HG03108 (cell line): ENCODE data around the gene PTPRE.

ENCODE experiments used
- ATAC-seq: cut with Tn5 transposase; IDR thresholded peaks from one replicate; pipeline ENCODE4 v1.9.1; 2021; ENCODE audit warnings: moderate library complexity; ENCODE audit not compliant: unreplicated experiment

The PTPRE gene

DNA sequence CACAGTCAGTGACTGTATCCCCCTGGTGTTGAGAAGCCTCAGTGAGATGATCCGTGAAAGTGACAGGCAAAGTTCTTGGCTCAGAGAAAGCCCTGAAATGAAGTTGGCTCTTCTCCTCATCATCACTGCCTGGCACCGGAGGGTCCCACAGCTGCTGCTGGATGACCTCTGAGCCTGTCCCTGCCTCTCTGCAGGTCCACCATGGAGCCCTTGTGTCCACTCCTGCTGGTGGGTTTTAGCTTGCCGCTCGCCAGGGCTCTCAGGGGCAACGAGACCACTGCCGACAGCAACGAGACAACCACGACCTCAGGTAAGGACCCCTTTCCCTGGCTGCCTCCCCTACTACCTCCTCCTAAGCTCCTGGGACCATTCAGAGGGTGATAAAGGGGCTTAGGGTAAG is 133.8 kb downstream of the PTPRE start:
- ATAC-seq, result no peak

DNA sequence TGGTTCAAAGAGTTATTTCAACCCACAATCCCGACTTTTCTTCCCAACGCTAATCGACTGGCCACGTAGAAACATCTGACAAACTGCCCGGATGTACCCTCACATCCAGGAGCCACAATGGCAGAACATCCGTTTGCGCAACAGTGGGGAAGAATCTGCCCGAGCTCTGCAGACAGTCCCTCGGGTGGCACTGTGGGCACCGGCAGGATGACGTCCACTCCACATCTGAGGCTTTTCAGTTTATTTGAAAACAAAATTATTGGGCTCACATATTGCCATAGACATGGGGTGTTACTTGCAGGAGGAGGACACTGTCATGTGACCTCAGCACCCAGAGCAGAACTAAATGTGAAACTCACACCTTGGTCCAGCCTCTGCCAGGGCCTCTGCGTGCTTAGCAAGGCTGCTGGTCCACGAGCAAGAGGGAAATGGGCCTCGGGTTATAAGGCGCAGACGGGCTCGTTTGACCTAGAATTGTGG is 135.3 kb downstream of the PTPRE start:
- ATAC-seq, result no peak

DNA sequence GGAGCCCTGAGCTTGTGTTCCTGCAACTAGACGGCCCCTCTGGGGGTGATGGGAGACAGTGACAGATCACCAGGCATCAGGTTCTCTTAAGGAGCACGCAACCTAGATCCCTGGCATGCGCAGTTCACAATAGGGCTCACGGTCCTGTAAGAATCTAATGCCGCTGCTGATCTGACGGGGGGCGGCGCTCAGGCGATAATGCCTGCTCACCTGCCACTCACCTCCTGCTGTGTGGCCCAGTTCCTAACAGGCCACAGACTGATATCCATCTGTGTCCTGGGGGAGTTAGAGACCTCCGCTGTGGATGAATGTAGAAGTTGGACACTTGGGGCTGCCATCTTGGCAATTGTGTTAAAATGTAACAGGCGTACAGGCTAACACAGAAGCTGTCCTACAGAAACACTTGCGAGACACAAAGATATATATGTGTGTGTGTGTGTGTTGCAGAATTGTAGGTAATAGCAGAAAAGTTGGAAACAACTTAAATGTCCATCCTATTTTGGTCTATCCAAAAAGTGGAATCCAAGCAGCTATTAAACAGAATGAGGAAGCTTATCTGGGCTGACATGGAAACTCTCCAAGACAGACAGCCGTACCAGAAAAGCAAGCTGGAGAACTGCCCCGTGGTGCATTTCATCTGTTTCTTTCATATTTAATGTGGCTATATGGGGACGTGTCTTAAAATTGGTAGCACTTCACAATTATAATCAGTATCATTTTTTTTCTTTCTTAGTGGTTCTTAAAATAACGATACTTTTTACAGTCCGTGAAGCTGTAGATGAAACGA is 136.5 kb downstream of the PTPRE start:
- no peak for ATAC-seq

DNA sequence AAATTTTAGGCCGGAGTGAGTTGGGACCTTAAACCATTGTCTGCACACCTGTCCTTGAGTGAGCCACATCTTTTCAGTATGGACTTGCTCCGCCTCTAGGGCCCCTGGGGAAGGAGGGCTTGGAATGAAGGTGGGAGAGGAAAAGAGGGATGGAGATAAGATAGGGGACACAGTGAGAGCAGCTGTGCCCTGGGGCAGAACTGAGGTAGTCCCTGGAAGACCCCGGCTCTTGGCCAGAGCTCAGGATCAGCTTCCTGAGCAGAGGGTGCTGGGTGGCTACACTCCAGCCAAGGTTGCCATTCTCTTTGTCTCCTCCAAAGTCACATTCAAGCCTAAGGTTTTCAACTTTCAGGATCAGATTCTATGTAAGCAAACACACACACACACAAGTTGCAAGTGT is 137.3 kb downstream of the PTPRE start:
- ATAC-seq, result no peak

DNA sequence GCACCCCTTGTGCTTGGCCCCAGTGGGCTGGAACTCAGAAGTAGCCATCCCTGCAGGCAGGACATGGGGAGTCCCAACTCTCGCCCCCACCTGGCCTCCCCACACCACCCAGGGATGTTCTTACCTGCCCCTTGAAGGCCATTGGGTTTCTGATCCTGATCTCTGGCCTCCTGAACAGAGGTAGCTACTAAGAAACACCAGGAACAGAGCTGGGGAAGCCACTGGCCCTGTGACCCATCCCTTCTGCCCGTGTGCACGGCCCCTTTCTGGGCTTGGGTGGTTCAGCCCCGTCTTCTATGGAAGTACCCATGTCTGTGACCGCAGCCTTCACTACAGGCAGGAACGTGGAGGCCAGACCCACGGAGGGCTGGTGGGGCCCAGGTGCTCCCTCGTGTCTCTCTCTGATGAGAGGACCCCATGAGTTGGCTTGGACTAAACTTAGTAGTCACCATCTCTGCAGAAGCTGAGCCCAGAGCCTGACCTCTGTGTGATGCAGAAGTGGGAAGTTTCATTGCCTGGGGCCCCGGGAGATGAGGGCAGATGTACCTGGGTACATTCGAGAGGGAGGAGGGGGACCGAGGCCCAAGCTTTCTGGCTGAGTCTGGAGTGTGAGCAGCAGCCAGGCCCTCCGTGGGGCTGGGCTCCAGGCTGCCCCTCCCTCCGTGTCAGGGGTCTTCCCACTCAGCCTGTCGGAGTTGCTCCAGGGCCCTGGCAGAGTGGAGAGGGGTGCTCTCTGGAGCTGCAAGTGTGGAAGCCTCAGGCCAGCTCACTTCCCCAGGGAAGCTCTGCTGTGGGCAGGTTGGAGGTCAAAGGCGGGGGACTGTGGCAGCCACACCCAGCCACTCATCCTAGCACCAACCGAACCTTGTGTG is 138.3 kb downstream of the PTPRE start:
- ATAC-seq, result no peak

DNA sequence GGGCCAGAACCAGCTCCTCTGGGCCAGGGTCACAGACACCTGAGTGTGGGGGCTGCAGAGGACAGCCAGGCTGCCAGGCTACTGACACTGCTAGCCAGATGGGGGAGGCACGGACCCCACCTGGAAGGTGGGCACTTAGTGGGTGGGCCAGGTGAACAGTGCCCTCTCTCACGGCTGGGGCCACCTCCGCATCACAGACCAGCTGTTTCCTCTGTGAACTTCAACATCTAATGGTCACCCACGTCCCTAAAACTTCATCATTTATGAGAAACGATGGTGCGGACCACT is 138.9 kb downstream of the PTPRE start:
- no peak for ATAC-seq

DNA sequence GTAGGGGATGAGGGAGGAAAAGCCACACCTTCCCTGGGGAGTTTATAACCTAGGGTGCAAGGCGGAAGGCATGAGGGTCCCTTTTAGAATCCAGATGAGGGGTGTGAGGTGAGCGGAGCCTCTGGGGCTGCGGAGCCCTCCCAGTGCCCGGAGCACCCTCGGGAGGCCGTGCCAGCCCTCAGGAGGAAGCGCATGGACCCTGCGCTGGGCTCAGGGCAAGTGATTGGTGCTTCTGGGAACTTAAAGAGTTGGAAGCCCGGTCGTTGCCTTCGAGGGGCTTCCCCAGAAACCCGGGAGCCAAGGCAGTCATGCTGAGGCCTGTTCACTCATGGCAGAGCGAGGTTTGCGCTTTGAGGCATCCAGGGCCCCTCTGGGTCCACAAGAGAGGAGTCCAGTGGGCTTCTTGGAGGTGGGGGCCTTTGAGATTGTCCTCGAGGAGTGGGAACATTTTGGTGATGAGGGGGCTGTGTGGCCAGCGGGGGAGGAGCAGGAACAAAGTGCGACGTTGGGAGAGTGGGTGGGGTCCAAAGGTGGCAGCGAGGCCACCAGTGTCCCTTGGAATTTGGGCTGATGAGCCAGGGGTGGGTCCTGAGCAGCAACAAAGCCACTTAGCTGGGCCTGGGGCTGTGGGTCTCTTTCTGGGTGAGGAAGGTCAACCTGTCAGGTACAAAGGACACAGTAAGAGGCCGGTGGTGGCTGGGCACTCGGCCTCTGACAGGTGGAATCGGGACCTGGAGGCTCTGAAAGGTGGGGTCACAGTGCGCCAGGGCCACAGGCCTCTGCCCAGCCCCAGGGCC is 139.5 kb downstream of the PTPRE start:
- ATAC-seq, result no peak

DNA sequence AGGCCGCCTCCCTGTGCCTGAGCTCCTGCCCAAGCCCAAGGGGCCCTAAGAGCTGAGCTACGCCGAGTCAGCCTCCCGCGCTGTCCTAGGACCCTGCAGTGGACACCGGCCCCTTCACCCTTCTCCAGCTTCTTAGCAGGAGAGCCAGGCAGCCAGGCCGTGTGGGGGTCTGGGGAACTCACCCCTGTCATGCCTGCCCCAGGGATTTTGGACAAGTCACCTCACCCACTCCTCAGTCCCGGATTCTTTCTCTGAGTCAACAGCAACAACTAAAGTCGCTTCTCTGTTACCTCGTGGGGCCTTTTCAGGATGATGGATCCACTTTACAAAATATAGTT is 140.0 kb downstream of the PTPRE start:
- ATAC-seq, result no peak

DNA sequence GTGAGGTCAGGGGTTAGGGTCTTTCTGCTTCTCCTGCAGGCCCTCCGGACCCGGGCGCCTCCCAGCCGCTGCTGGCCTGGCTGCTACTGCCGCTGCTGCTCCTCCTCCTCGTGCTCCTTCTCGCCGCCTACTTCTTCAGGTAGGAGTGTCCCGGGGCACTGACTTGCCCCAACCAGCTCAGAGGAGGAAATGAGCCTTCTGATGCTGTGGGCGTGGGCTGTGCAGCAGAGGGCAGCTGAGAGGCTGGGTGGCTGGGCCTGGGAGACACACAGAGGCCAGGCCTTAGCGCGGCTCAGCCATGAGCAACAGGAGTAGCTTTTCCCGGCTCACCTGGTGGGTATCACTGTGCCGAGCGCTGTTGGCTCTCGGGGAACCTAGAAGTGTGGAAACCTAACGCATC is 140.4 kb downstream of the PTPRE start:
- ATAC-seq, result peak; percentile 99

DNA sequence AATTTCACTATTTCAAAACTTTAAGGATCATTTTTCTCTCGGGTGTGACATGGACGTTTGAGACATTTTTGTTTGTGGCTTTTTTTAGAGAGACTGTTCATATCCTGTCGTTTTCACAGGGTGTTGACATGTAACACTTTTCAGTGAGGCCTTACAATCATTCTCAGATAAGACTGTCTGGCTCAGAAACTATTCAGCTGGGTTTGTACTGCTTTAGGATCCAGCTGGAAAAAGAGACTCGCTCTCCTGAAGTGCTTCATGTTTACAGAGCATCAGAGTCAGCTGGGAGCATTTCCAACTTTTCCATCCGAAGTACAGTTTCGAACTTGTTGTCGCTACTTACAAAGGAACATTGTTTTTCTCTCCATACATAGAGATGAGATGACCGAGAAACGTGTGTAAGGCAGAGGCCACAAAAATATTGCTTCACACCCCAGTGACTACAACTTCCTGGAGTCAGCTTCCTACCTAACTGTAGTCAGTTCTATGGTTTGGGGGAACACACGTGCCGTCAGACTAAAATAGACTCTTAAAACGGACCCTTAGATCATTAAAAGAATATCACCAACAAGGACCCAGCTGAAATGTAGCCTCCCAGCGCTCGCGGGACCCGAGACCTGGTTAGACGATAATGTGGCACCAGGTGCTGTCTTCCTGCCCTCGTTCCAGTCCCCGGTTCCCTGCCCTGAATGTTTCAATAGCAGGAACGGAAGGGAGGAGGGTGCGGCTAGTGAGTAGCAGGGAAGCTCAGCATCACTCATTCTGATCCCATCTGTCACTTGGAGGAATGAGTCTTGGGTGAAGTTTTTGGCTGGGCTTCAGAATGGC is 141.3 kb downstream of the PTPRE start:
- no peak for ATAC-seq

DNA sequence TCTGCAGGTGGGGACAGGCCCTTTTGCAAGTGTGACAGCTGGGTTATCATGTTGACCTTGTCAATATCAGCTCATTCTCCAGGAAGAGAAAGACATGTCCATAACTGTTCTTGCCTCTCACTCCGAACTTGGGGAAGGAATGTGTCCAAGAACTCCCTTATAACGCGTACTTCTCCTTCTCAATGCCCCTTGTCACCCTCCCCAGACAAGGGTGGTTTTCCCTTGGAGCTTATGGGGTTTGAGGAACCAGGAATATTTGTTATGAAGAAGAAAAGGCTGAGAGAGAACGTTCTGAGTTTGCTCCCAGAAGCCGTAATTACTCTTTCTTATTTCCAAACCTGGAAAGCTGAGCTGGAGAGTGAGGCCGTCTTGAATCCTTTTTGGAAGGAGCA is 141.9 kb downstream of the PTPRE start:
- no peak for ATAC-seq

DNA sequence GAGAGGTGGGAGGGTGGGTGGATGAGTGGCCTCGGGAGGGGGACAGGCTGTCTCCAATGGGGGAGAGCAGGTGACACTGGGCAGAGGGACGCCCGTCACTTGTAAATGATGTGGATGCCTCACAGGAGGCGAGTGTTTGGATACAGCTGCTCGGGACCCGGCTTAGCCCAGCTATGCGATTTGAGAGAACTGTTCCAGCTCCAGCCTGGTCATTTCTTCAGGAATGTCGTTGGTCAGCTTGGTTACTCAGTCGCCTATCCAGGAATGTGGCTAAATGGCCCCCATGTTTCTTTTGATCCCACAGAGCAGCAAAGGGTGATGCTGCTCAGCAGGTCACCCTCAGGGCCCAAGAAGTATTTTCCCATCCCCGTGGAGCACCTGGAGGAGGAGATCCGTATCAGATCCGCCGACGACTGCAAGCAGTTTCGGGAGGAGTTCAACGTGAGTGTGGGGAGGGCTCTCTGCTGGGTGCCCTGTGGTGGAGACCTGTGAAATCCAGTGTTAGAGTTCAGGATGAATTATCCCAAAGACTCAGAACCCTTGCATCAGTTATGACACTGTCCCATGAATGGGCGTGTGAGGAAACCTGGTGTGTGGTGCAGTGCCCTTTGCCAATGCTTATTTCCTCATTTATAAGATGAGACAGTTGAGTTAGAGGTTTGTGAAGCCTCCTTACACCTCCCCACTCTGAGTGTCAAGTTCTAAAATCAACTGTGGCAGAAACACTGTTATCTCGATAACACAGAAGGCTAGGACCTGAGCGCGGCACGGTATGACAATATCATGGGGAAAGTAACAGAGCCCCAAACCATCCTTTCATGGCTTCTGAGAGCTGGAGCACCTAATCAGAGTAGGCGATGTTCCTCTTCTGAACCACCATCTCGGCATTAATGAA is 142.6 kb downstream of the PTPRE start:
- ATAC-seq, result no peak

DNA sequence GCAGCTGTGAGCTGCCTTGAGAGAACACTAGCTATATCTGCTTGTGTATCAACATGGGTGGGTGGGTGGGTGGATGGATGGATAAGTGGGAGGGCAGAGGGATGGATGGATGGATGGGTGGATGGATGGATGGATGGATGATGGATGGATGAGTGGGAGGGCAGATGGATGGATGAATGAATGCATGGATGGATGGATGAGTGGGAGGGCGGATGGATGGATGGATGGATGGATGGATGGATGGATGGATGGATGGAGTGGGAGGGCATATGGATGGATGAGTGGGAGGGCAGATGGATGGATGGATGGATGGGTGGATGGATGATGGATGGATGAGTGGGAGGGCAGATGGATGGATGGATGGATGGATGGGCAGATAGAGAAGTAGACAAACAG is 143.2 kb downstream of the PTPRE start:
- ATAC-seq, result no peak

DNA sequence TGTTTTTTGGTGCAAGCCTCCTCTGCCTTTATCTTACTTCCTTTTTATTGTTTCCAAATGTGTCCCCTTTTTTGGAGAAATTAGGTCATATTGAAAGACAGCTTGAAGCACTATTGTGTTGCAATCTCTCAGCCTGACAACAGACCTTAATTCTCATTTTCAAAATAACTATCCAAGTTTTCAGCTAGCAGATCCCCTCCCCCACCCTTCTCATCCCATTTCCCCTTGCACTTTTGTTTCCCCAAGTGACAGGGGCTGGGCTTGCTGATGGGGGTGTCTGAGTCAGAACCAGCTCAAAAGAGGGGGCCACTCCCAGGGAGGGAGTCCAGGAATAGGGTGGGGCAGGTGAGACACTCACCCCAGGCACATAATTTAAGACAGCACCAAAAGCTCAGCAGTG is 144.0 kb downstream of the PTPRE start:
- ATAC-seq, result no peak

DNA sequence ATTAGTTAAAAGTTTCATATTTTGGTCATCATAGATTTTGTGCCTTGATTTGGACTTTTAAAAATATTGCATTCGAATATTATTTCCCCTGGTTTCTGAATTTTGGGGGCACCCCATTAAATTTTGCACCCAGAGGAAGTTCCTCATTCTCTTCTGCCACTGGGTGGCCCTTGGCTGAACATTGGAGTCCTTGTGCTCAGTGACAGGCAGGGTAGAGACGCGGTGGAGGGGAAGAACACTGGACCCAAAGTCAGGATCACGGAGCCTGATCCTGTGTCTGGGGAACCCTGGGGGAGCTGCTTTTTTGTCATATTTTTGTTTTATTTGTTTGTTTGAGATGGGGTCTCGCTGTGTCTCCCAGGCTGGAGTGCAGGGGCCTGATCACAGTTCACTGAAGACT is 144.6 kb downstream of the PTPRE start:
- no peak for ATAC-seq

DNA sequence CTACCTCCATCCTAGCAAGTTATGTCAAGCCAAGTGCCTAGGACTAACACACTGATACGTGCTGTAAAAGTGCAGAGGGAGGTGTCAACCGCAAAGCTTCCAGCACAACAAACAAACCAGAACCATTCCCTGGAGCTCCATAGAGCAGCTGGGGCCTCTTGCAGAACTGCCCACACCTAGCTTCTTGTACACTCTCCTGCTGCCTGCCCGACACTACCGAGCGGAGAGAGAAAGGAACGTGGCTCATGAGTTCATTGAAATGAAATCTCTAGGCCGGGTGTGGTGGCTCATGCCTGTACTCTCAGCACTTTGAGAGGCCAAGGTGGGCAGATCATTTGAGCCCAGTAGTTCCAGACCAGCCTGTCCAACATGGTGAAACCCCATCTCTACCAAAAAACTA is 145.8 kb downstream of the PTPRE start:
- ATAC-seq, result no peak

DNA sequence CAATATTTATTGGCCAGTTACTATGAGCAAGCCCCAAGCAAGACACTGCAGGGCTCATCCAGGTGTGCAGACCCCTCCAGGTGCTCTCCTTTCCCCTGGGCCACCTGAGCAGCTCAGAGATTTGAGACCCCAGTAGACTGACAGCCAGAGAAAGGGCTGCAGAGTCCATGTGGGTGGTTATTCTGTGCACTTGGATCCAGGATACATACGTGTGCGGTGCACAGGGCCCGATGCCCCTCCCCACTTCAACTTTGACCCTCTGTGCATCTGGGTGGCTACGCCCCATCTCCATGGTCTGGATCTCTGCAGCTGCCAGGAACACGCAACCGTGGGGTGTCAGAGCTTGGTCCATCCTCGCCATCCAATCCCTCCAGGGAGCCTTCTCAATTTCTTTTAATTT is 146.5 kb downstream of the PTPRE start:
- no peak for ATAC-seq

DNA sequence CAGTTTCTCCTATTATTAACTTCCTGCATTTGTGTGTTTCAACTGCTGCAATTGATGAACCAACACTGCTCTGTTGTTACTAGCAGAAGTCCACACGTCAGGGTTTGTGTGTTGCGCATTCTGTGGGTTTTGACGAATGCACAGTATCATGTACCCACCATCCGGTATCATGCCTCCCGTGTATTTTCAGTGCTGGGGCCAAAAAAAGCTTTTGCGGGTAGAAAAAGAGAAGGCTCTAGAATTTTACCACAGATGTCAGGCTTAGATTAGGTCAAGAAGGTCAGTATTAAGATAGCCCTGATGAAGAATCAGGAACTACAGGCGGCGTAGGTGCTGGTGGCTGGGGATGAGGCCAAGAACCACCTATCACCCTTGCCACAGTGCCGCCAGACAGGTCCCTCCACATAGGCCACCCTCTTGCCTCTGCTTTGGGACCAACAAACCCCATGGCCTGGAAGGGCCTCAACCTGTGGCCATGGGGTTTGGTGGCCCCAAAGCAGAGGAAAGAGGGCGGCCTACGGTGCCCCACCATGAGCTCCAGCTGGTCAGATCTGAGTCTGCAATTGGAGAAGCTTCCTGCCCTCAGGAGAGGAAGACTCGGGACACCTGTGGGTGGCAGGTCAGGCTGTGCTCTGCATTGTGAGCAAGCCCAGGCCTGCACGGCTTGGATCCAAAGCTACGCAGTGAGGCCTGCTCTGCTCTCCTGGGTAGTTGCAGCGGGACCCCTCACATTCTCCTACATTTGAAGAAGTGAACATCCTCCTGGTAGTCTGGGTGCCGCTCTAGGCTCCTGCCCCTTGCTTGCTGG is 147.5 kb downstream of the PTPRE start:
- ATAC-seq, result no peak
